Esophagus muscularis mucosa (tissue), 4 donors: Measurements from ENCODE around the gene MAN1A1.

Source experiments
- EP300 ChIP-seq: sonication (generic); formaldehyde crosslinking; IDR thresholded peaks from one replicate; pipeline ENCODE4 v1.6.1; 2017; ENCODE audit warnings: antibody characterized with exemption
- POLR2AphosphoS5 ChIP-seq, 2 donors: sonication (generic); formaldehyde crosslinking; IDR thresholded peaks; one replicate each; pipeline ENCODE4 v1.6.1; 2017; ENCODE audit warnings: antibody characterized with exemption in 2 of 2
- TF ChIP-seq, protein P1 (sequence below), 3 experiments: fragments of 200-600 bp in 2 of 3; fragments of 450-650 bp in 1 of 3; sonication (generic) in 2 of 3; IDR thresholded peaks; one replicate each; pipeline ENCODE4 v1.5.1; 2017 to 2019; ENCODE audit warnings: antibody characterized with exemption in 3 of 3, mild to moderate bottlenecking in 2 of 3, moderate library complexity in 1 of 3

DNA sequence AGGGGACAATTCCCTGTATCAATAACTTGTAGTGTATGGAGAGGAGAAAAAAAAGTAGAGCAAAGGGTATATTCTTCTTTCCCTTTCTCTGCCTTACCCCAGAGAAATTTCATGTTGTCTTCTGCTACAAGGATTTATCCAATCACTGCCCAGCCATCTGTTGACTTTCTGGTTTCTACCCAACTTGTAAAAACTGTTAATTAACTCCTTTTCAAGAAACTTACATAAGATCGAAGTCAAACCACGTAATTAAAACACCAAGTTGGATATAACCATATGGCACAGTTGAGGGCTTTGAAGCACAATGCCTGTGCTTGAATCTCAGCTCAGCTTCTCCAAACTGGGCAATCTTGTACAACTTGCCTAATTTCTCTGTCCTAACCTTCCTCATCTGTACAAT is 99.5 kb downstream of the MAN1A1 start:
- TF ChIP-seq EP300: no peak
- TF ChIP-seq, protein P1, sequence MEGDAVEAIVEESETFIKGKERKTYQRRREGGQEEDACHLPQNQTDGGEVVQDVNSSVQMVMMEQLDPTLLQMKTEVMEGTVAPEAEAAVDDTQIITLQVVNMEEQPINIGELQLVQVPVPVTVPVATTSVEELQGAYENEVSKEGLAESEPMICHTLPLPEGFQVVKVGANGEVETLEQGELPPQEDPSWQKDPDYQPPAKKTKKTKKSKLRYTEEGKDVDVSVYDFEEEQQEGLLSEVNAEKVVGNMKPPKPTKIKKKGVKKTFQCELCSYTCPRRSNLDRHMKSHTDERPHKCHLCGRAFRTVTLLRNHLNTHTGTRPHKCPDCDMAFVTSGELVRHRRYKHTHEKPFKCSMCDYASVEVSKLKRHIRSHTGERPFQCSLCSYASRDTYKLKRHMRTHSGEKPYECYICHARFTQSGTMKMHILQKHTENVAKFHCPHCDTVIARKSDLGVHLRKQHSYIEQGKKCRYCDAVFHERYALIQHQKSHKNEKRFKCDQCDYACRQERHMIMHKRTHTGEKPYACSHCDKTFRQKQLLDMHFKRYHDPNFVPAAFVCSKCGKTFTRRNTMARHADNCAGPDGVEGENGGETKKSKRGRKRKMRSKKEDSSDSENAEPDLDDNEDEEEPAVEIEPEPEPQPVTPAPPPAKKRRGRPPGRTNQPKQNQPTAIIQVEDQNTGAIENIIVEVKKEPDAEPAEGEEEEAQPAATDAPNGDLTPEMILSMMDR (IDR thresholded peaks at IDR 0.05): no peak
- no peak for TF ChIP-seq POLR2AphosphoS5 (IDR thresholded peaks at IDR 0.05)
